ENCODE data around the gene TMEM234.

DNA sequence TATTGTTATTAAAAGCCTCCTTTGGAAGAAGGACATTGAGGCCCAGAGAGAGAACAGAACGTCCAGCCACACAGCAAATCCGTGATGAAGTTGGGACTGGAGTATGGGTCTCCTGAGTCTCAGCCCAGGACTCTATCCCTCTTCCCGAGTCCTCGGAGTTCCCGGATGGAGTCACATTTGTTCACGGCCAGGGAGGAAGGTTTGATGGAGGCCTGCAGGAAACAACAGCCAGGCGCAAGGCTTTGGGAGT lies 43.0 kb downstream of the TMEM234 start:
- TF ChIP-seq RAD21 (IDR thresholded peaks at IDR 0.05; ENCODE audit: low read length) (no peak), SMC3 (IDR thresholded peaks at IDR 0.05; ENCODE audit: low read depth, low read length) (no peak), POLR2A (IDR thresholded peaks at IDR 0.05; ENCODE audit: low read depth, low read length) (no peak), RCOR1 (IDR thresholded peaks at IDR 0.05; ENCODE audit: insufficient replicate concordance, low read length) (no peak), RFX5 (IDR thresholded peaks at IDR 0.05; ENCODE audit: low read depth, low read length) (no peak), MAFK (IDR thresholded peaks at IDR 0.05; ENCODE audit: low read depth, low read length) (no peak), CEBPB (IDR thresholded peaks at IDR 0.05; ENCODE audit: low read depth, low read length) (no peak), MAZ (IDR thresholded peaks at IDR 0.05; ENCODE audit: borderline replicate concordance, low read depth, low read length) (no peak)
- TF ChIP-seq, protein P1, sequence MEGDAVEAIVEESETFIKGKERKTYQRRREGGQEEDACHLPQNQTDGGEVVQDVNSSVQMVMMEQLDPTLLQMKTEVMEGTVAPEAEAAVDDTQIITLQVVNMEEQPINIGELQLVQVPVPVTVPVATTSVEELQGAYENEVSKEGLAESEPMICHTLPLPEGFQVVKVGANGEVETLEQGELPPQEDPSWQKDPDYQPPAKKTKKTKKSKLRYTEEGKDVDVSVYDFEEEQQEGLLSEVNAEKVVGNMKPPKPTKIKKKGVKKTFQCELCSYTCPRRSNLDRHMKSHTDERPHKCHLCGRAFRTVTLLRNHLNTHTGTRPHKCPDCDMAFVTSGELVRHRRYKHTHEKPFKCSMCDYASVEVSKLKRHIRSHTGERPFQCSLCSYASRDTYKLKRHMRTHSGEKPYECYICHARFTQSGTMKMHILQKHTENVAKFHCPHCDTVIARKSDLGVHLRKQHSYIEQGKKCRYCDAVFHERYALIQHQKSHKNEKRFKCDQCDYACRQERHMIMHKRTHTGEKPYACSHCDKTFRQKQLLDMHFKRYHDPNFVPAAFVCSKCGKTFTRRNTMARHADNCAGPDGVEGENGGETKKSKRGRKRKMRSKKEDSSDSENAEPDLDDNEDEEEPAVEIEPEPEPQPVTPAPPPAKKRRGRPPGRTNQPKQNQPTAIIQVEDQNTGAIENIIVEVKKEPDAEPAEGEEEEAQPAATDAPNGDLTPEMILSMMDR (conservative IDR thresholded peaks at IDR 0.05; ENCODE audit: low read depth, low read length), result no peak
- TF ChIP-seq, protein P2, sequence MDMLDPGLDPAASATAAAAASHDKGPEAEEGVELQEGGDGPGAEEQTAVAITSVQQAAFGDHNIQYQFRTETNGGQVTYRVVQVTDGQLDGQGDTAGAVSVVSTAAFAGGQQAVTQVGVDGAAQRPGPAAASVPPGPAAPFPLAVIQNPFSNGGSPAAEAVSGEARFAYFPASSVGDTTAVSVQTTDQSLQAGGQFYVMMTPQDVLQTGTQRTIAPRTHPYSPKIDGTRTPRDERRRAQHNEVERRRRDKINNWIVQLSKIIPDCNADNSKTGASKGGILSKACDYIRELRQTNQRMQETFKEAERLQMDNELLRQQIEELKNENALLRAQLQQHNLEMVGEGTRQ (IDR thresholded peaks at IDR 0.05; ENCODE audit: low read depth, low read length), result no peak
